ENCODE results near the gene C13orf46. TPM values are rescaled to one million over a fixed set of nuclear protein-coding genes. Genes with fewer than 3 reads are reported as not detected.

The C13orf46 gene
- total RNA-seq, 2 experiments from 2014 or later, result 1.6 to 1.9 TPM

DNA sequence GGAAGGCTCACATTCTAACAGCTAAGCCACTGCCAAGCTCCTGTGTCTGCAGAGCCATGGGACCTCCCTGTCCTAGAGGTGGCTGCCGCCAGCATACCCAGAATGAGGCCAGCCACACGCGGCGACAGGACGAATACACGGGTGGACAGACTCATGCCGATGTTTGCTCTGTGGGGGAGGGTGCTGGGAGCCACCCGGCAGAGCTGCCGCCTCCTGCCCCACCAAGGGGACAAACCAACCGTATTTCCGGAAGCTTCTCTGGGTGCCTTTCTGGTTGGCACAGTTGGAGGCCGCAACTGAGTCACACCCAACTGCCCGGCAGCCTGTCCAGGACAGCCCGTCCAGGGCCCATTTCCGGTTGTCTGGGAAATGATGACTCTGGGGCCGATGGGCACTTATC, 20.3 kb downstream of the C13orf46 start:
- Mint-ChIP-seq H3K4me3 (no peak overlapping the region), H3K4me1 (ENCODE audit: low read depth) (peaks cover 2% of the 10 kb centered on the region), H3K9me3 (no peaks in the 10 kb centered on the region), H3K27ac (no peak overlapping the region), H3K27me3 (no peaks in the 10 kb centered on the region), H3K36me3 (ENCODE audit: low read depth) (peaks cover 13% of the 10 kb centered on the region)
- no peak for TF ChIP-seq CTCF (IDR thresholded peaks at IDR 0.05)
- ChIA-PET POLR2A (interaction anchor here (1.3 kb wide), 1 partner anchor 275 kb away, joined by 4 read pairs; no protein-coding TSS in a partner anchor), CTCF (interaction anchor here (1.5 kb wide), 1 partner anchor 273 kb away, joined by 5 read pairs; no protein-coding TSS in a partner anchor)
- ATAC-seq (no peak), DNase-seq (no peak)
- intact Hi-C loops (cut with micrococcal nuclease), result no loop called here

GRCh38 chr13:113952983-113953520, 20.8 kb downstream of the C13orf46 start:
- Mint-ChIP-seq H3K27me3 (no peaks in the 10 kb centered on the region), H3K4me3 (no peak overlapping the region), H3K27ac (no peak overlapping the region), H3K9me3 (no peaks in the 10 kb centered on the region), H3K36me3 (ENCODE audit: low read depth) (peaks cover 11% of the 10 kb centered on the region), H3K4me1 (ENCODE audit: low read depth) (peaks cover 1% of the 10 kb centered on the region)
- intact Hi-C loops (cut with micrococcal nuclease), result no loop called here
- ATAC-seq, result no peak
- no peak for DNase-seq
- ChIA-PET POLR2A (interaction anchor here (0.6 to 1.3 kb wide), 2 partner anchors 166 to 276 kb away, joined by 3 to 4 read pairs; no protein-coding TSS in a partner anchor), CTCF (interaction anchor here (1.5 kb wide), 1 partner anchor 273 kb away, joined by 5 read pairs; no protein-coding TSS in a partner anchor)
- no peak for TF ChIP-seq CTCF (IDR thresholded peaks at IDR 0.05)

- H3K9me3 Mint-ChIP-seq, result no peaks in the 10 kb centered on the region
- H3K4me1 Mint-ChIP-seq (ENCODE audit: low read depth), result peaks cover 3% of the 10 kb centered on the region
- TF ChIP-seq CTCF (IDR thresholded peaks at IDR 0.05), result no peak
- H3K27me3 Mint-ChIP-seq, result no peaks in the 10 kb centered on the region
- DNase-seq (no peak), ATAC-seq (no peak)
- H3K36me3 Mint-ChIP-seq (ENCODE audit: low read depth), result peaks cover 11% of the 10 kb centered on the region
- ChIA-PET POLR2A (interaction anchor here (0.6 kb wide), 1 partner anchor 166 kb away, joined by 3 read pairs; no protein-coding TSS in a partner anchor), CTCF (no interaction called here)
- intact Hi-C loops (cut with micrococcal nuclease), result no loop called here
- H3K4me3 Mint-ChIP-seq, result no peak overlapping the region
- no peak overlapping the region for H3K27ac Mint-ChIP-seq
Observed at GRCh38 chr13:113952151-113952982, 21.5 kb downstream of the C13orf46 start.

DNA sequence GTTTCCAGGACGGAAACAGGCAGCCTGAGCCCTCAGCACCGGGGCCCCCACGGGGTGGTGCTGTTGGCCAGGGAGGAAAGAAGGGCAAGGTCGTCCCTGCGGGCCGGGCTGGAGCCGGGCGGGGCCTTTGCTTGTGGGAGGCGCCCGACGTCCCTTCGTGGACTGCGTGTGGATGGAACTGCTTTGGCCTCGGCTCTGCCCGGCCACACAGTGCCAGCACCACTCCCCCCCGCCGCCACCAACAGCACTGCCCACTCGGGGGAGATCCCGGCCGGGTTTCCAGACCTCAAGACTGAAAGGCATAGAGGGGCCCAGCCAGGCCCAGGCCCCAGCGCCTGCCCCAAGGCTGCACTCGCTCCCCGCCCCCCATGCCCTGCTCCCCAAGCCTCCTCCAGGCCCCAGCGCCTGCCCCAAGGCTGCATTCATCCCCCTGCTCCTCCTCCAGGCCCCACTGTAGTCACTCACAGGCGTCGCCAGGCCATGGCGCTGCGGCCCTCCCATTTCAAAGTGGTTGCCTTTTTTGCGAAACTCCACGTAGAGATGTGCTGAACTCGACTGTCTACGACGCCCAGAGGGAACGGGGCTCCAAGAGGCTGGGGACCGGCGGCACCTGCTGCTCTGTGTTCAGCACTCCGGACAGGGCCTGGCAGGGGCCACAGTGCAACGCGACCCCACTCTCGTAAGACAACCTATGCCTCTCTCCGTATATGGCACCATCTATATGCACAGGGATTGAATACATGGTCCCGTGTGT, 22.5 kb downstream of the C13orf46 start:
- CTCF ChIA-PET, result no interaction called here
- POLR2A ChIA-PET, result no interaction called here
- intact Hi-C loops (cut with micrococcal nuclease), result no loop called here
- peak; percentile 62 for TF ChIP-seq CTCF (IDR thresholded peaks at IDR 0.05)
- peak; percentile 74 for DNase-seq
- peaks cover 5% of the 10 kb centered on the region for H3K4me1 Mint-ChIP-seq (ENCODE audit: low read depth)
- H3K4me3 Mint-ChIP-seq, result no peak overlapping the region
- no peaks in the 10 kb centered on the region for H3K27me3 Mint-ChIP-seq
- no peaks in the 10 kb centered on the region for H3K9me3 Mint-ChIP-seq
- ATAC-seq, result peak; percentile 89
- peaks cover 11% of the 10 kb centered on the region for H3K36me3 Mint-ChIP-seq (ENCODE audit: low read depth)
- H3K27ac Mint-ChIP-seq, result no peak overlapping the region
